PC-9 (cell line): ENCODE measurements around the gene ZNF598.

Experiments
- CTCF ChIP-seq: fragments of 200-600 bp; sonication (generic); conservative IDR thresholded peaks from 2 replicates; pipeline ENCODE4 v1.6.1; 2017; ENCODE audit warnings: mixed run types, antibody characterized with exemption, mild to moderate bottlenecking, moderate library complexity
- EZH2 ChIP-seq: fragments of 200-600 bp; sonication (generic); IDR thresholded peaks from 2 replicates; pipeline ENCODE4 v1.8.0; 2017; ENCODE audit warnings: antibody characterized with exemption, low read depth

GRCh38 chr16:1998360-1998835 is 11.2 kb downstream of the ZNF598 start:
- TF ChIP-seq CTCF (no peak), EZH2 (no peak)
